K562 (cell line): ENCODE data around the gene ITGAX. TPM values are rescaled to one million over a fixed set of nuclear protein-coding genes. Genes with fewer than 3 reads are reported as not detected.

ENCODE experiments used
- ATAC-seq: fragments of 200-7000 bp; cut with Tn5 transposase; 3 replicates; pipeline ENCODE4 v1.9.1; 2020; ENCODE audit warnings: moderate library complexity
- BruUV-seq: library from RNA; stranded (reverse); fragments of 400-500 nt; replicated peaks from 2 replicates; lab custom pipeline; 2021; lab: Mats Ljungman, UMichigan
- CTCF ChIA-PET: fragments of 300-600 bp; formaldehyde crosslinking; extraction: SDS; loops from one replicate; lab custom pipeline; 2021; ENCODE audit warnings: low intra/inter-chr PET ratio; lab: Yijun Ruan, JAX
- POLR2A ChIA-PET: fragments of 300-600, 350-650 bp; sonication (Branson Sonifier 250); formaldehyde crosslinking; extraction: SDS; loops from one replicate; lab custom pipeline; 2021; ENCODE audit warnings: antibody characterized with exemption, inconsistent platforms; lab: Yijun Ruan, JAX
- DNase-seq, 4 experiments: peaks; one replicate each; pipeline versions ENCODE4 v3.0.0 to v3.0.0-alpha.2; 2011 to 2018; ENCODE audit warnings: low spot score in 3 of 4, mixed read lengths in 3 of 4; ENCODE audit errors: extremely low read depth in 1 of 4
- FAIRE-seq: peaks from 2 replicates; lab custom pipeline; 2011; peaks lifted over from hg19 to GRCh38; lab: Jason Lieb, UNC
- H2AFZ ChIP-seq: 2 replicates; pipeline ENCODE4 v1.6.0; 2011; ENCODE audit warnings: low read depth, low read length, control low read depth, inconsistent platforms
- H3K27ac ChIP-seq: fragments of 200-600 bp; 3 replicates; pipeline ENCODE4 v1.8.0; 2011; ENCODE audit warnings: low read depth, mild to moderate bottlenecking, control low read depth, inconsistent platforms, low read length, moderate library complexity, mixed read lengths; ENCODE audit errors: extremely low read depth
- H3K27me3 ChIP-seq, 2 experiments: fragments of 300-600 bp in 1 of 2; 2 replicates in 1 of 2; 3 replicates in 1 of 2; pipeline versions ENCODE4 v1.6.0 to v1.8.0; 2011; ENCODE audit warnings: inconsistent platforms in 2 of 2, low read length in 2 of 2, mild to moderate bottlenecking in 1 of 2, mixed read lengths in 1 of 2, moderate library complexity in 1 of 2; ENCODE audit not compliant: control insufficient read depth in 2 of 2, insufficient read depth in 2 of 2
- H3K36me3 ChIP-seq: fragments of 300-600 bp; 3 replicates; pipeline ENCODE4 v1.8.0; 2011; ENCODE audit warnings: mild to moderate bottlenecking, low read length, inconsistent platforms; ENCODE audit not compliant: control insufficient read depth, insufficient read depth
- H3K4me1 ChIP-seq, 2 experiments: fragments of 200-600 bp in 1 of 2; replicated peaks in 1 of 2; 2 replicates in 1 of 2; 3 replicates in 1 of 2; pipeline versions ENCODE4 v1.5.1 to v1.8.0; 2011; ENCODE audit warnings: inconsistent platforms in 2 of 2, low read length in 2 of 2, mild to moderate bottlenecking in 1 of 2, mixed read lengths in 1 of 2, moderate library complexity in 1 of 2; ENCODE audit not compliant: control insufficient read depth in 2 of 2, insufficient read depth in 2 of 2
- H3K4me2 ChIP-seq: 2 replicates; pipeline ENCODE4 v1.6.1; 2011; ENCODE audit warnings: low read length, control low read depth, inconsistent platforms, mixed read lengths; ENCODE audit not compliant: insufficient read depth
- H3K4me3 ChIP-seq: fragments of 200-600 bp; sonication (generic), shearing (Covaris generic); 2 replicates; pipeline ENCODE4 v1.5.1; 2016; ENCODE audit warnings: control low read depth, inconsistent platforms
- H3K79me2 ChIP-seq: fragments of 200-600 bp; 3 replicates; pipeline ENCODE4 v1.8.0; 2011; ENCODE audit warnings: low read length, inconsistent platforms; ENCODE audit not compliant: control insufficient read depth, insufficient read depth
- H3K9ac ChIP-seq, 2 experiments: 2 replicates each; pipeline versions ENCODE4 v1.6.0 to v1.6.1; 2011; ENCODE audit warnings: low read depth in 2 of 2, low read length in 2 of 2, control low read depth in 1 of 2, inconsistent platforms in 1 of 2, mild to moderate bottlenecking in 1 of 2, mixed read lengths in 1 of 2; ENCODE audit not compliant: insufficient read depth in 1 of 2
- H3K9me1 ChIP-seq: one replicate; pipeline ENCODE4 v1.6.0; 2011; ENCODE audit warnings: inconsistent platforms, mild to moderate bottlenecking, low read length, moderate library complexity; ENCODE audit not compliant: control insufficient read depth, insufficient read depth
- H3K9me3 ChIP-seq: replicated peaks from 2 replicates; pipeline ENCODE4 v1.5.1; 2011; ENCODE audit warnings: low read depth, low read length, inconsistent platforms; ENCODE audit not compliant: control insufficient read depth, insufficient read depth
- H4K20me1 ChIP-seq: replicated peaks from 2 replicates; pipeline ENCODE4 v1.6.1; 2011; ENCODE audit warnings: low read length, inconsistent platforms, mixed read lengths; ENCODE audit not compliant: control insufficient read depth, insufficient read depth
- KAT7 ChIP-seq: sonication (generic); formaldehyde crosslinking; IDR thresholded peaks from 2 replicates; pipeline ENCODE4 v1.8.0; 2022; ENCODE audit warnings: missing genetic modification reagents, mild to moderate bottlenecking, borderline replicate concordance
- MTF1 ChIP-seq: fragments of 250-450 bp; sonication (Bioruptor Pico); IDR thresholded peaks from 2 replicates; pipeline ENCODE4 v1.9.0; 2021; ENCODE audit warnings: moderate library complexity, mild to moderate bottlenecking, inconsistent platforms, borderline replicate concordance
- NFXL1 ChIP-seq: fragments of 450-650 bp; formaldehyde crosslinking; IDR thresholded peaks from 2 replicates; pipeline ENCODE4 v1.4.0; 2021; ENCODE audit warnings: mild to moderate bottlenecking
- PHF20 ChIP-seq: fragments of 450-650 bp; IDR thresholded peaks from 2 replicates; pipeline ENCODE4 v1.6.1; 2018; ENCODE audit not compliant: partially characterized antibody
- POU5F1 ChIP-seq: fragments of 150-350 bp; IDR thresholded peaks from 2 replicates; pipeline ENCODE4 v1.6.1; 2014; ENCODE audit warnings: borderline replicate concordance, low read length, low read depth, mild to moderate bottlenecking; ENCODE audit not compliant: partially characterized antibody
- RUNX1 ChIP-seq: sonication (generic); IDR thresholded peaks from 2 replicates; pipeline ENCODE4 v1.6.1; 2016; ENCODE audit warnings: antibody characterized with exemption, low read depth
- ZNF232 ChIP-seq: sonication (generic); formaldehyde crosslinking; IDR thresholded peaks from 2 replicates; pipeline ENCODE4 v1.8.0; 2022; ENCODE audit warnings: mild to moderate bottlenecking, missing genetic modification reagents
- WGBS: fragments of 100-300 bp; shearing (Covaris generic); methylation state at CpG from one replicate; pipeline ENCODE4 v1.1.6; 2016; ENCODE audit warnings: low coverage, mixed read lengths; ENCODE audit not compliant: insufficient coverage; ENCODE audit errors: missing lambda C conversion rate; 5-methylcytosine and 5-hydroxymethylcytosine counted together
- in situ Hi-C: fragments of 300-500 bp; cut with MboI; formaldehyde crosslinking; loops from 4 replicates; pipeline ENCODE4 v1.15.0; 2018; ENCODE audit warnings: inconsistent platforms, mixed read lengths
- intact Hi-C: fragments of 100-400 bp; cut with micrococcal nuclease; formaldehyde crosslinking; loops from 2 replicates; pipeline ENCODE4 v1.14.2; 2022
- polyA plus RNA-seq, 8 experiments: library from polyadenylated mRNA; depleted of rRNA in 4 of 8; stranded (reverse) in 5 of 8; unstranded in 3 of 8; fragments of >200 nt; fragmentation: Nextera tagmentation in 2 of 8; fragmentation: Illumina TruSeq in 1 of 8; extraction: Ambion mirVana in 2 of 8; extraction: Trizol in 1 of 8; gene quantifications; 2 replicates each; pipeline versions ENCODE4 v1.2.1 to v1.2.3, GENCODE V29; 2011 to 2014; ENCODE audit warnings: inconsistent platforms in 1 of 8, missing spikeins in 1 of 8
- total RNA-seq, 7 experiments: library from RNA; depleted of rRNA in 6 of 7; stranded (reverse); fragments of >200 nt in 6 of 7; fragmentation: Illumina TruSeq in 2 of 7; extraction: Trizol in 2 of 7; gene quantifications; 2 replicates each; pipeline versions ENCODE4 v1.2.1 to v1.2.3, GENCODE V29; 2011 to 2021; ENCODE audit warnings: low replicate concordance in 1 of 7
- TF ChIP-seq, protein P1 (sequence below), 2 experiments: fragments of 450-650 bp; IDR thresholded peaks; 2 replicates each; pipeline ENCODE4 v1.6.1; 2018; ENCODE audit warnings: mild to moderate bottlenecking in 2 of 2, low read depth in 1 of 2; ENCODE audit not compliant: partially characterized antibody in 2 of 2
- TF ChIP-seq, protein P2 (sequence below): fragments of 450-650 bp; IDR thresholded peaks from 2 replicates; pipeline ENCODE4 v1.6.1; 2014; ENCODE audit warnings: low read depth, mild to moderate bottlenecking, moderate library complexity, borderline replicate concordance
- TF ChIP-seq, protein P3 (sequence below): fragments of 250-450 bp; sonication (Bioruptor Pico); IDR thresholded peaks from 2 replicates; pipeline ENCODE4 v1.5.0; 2021; ENCODE audit warnings: mild to moderate bottlenecking, borderline replicate concordance
- TF ChIP-seq, protein P4 (sequence below), 2 experiments: fragments of 450-650 bp; conservative IDR thresholded peaks; 2 replicates each; pipeline ENCODE4 v1.6.1; 2017; ENCODE audit warnings: mild to moderate bottlenecking in 2 of 2, moderate library complexity in 2 of 2

The ITGAX gene
- total and polyA plus RNA-seq, 9 of the 15 experiments (the other 6 are each of a cell fraction or from before 2014, with no cell fraction given), result 0.03 to 0.58 (median 0.14) TPM

DNA sequence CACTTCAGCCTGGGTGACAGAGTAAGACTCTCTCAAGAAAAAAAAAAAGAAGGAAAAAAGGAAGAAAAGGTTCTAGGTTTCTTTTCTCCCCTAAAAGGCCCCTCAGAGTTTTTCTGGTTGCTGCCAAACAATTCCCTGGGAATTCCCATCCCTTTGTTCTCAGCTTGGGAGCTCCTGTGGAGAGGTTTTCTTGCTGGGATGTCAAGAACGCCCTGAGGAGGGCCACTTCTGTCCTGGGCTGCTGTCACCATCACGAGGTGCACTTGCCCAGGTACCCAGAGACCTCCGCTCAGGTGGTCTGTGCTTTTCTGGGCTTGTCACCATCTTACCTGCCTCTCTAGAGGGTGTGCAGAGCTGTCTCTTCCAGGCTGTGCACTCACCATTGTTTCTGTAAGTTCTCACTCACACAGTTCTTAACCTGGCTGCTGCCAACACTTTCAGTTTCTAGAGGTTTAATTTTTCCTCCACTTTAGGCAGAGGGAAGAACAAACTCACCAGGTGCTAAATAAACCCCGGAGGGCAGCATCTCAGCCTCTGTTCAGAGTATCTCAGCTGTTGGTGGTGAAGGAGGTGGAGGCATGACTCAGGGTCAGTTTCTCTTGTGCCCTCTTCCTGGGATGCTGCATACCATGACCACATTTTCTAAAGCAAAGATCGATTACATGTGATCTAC lies 75.5 kb downstream of the ITGAX start:
- Histone ChIP-seq H3K9me1 (no peaks in the 10 kb centered on the region), H3K27ac (no peak overlapping the region), H3K36me3 (no peaks in the 10 kb centered on the region), H4K20me1 (no peaks in the 10 kb centered on the region), H3K79me2 (no peaks in the 10 kb centered on the region), H3K9me3 (no peaks in the 10 kb centered on the region), H3K4me2 (no peak overlapping the region), H3K4me1 (peaks cover 0 to 10% of the 10 kb centered on the region in 2 experiments; a peak in 2 of 5 replicates), H3K9ac (no peak overlapping the region; a peak in 1 of 4 replicates), H2AFZ (no peak overlapping the region), H3K27me3 (peaks cover 0 to 2% of the 10 kb centered on the region in 2 experiments; a peak in 3 of 5 replicates), H3K4me3 (no peak overlapping the region)
- FAIRE-seq (no peak), DNase-seq (no peak), ATAC-seq (no peak)
- intact Hi-C loops, result no loop called here
- no TSS peak for BruUV-seq
- ChIA-PET CTCF (no interaction called here), POLR2A (no interaction called here)
- WGBS, result 6% methylated on average over 5 of the region's 5 CpGs
- in situ Hi-C loops, result loop anchor here (25.0 kb wide), 1 partner anchor 443 kb away; the partner anchor contains the start of gene HSD3B7
- TF ChIP-seq, protein P1, sequence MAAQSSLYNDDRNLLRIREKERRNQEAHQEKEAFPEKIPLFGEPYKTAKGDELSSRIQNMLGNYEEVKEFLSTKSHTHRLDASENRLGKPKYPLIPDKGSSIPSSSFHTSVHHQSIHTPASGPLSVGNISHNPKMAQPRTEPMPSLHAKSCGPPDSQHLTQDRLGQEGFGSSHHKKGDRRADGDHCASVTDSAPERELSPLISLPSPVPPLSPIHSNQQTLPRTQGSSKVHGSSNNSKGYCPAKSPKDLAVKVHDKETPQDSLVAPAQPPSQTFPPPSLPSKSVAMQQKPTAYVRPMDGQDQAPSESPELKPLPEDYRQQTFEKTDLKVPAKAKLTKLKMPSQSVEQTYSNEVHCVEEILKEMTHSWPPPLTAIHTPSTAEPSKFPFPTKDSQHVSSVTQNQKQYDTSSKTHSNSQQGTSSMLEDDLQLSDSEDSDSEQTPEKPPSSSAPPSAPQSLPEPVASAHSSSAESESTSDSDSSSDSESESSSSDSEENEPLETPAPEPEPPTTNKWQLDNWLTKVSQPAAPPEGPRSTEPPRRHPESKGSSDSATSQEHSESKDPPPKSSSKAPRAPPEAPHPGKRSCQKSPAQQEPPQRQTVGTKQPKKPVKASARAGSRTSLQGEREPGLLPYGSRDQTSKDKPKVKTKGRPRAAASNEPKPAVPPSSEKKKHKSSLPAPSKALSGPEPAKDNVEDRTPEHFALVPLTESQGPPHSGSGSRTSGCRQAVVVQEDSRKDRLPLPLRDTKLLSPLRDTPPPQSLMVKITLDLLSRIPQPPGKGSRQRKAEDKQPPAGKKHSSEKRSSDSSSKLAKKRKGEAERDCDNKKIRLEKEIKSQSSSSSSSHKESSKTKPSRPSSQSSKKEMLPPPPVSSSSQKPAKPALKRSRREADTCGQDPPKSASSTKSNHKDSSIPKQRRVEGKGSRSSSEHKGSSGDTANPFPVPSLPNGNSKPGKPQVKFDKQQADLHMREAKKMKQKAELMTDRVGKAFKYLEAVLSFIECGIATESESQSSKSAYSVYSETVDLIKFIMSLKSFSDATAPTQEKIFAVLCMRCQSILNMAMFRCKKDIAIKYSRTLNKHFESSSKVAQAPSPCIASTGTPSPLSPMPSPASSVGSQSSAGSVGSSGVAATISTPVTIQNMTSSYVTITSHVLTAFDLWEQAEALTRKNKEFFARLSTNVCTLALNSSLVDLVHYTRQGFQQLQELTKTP (IDR thresholded peaks at IDR 0.05; ENCODE audit: low read depth in 1 of 2, partially characterized antibody in 2 of 2), result no peak
- TF ChIP-seq, protein P2, sequence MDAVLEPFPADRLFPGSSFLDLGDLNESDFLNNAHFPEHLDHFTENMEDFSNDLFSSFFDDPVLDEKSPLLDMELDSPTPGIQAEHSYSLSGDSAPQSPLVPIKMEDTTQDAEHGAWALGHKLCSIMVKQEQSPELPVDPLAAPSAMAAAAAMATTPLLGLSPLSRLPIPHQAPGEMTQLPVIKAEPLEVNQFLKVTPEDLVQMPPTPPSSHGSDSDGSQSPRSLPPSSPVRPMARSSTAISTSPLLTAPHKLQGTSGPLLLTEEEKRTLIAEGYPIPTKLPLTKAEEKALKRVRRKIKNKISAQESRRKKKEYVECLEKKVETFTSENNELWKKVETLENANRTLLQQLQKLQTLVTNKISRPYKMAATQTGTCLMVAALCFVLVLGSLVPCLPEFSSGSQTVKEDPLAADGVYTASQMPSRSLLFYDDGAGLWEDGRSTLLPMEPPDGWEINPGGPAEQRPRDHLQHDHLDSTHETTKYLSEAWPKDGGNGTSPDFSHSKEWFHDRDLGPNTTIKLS, result no peak
- no peak for TF ChIP-seq ZNF232 (CRISPR knock-in tag)
- TF ChIP-seq, protein P3, sequence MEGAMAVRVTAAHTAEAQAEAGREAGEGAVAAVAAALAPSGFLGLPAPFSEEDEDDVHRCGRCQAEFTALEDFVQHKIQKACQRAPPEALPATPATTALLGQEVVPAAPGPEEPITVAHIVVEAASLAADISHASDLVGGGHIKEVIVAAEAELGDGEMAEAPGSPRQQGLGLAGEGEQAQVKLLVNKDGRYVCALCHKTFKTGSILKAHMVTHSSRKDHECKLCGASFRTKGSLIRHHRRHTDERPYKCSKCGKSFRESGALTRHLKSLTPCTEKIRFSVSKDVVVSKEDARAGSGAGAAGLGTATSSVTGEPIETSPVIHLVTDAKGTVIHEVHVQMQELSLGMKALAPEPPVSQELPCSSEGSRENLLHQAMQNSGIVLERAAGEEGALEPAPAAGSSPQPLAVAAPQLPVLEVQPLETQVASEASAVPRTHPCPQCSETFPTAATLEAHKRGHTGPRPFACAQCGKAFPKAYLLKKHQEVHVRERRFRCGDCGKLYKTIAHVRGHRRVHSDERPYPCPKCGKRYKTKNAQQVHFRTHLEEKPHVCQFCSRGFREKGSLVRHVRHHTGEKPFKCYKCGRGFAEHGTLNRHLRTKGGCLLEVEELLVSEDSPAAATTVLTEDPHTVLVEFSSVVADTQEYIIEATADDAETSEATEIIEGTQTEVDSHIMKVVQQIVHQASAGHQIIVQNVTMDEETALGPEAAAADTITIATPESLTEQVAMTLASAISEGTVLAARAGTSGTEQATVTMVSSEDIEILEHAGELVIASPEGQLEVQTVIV (CRISPR knock-in tag), result no peak
- TF ChIP-seq NFXL1 (CRISPR knock-in tag), result no peak
- TF ChIP-seq PHF20, result no peak
- no peak for TF ChIP-seq RUNX1
- TF ChIP-seq KAT7 (CRISPR knock-in tag), result no peak
- no peak for TF ChIP-seq MTF1 (CRISPR knock-in tag)
- TF ChIP-seq, protein P4, sequence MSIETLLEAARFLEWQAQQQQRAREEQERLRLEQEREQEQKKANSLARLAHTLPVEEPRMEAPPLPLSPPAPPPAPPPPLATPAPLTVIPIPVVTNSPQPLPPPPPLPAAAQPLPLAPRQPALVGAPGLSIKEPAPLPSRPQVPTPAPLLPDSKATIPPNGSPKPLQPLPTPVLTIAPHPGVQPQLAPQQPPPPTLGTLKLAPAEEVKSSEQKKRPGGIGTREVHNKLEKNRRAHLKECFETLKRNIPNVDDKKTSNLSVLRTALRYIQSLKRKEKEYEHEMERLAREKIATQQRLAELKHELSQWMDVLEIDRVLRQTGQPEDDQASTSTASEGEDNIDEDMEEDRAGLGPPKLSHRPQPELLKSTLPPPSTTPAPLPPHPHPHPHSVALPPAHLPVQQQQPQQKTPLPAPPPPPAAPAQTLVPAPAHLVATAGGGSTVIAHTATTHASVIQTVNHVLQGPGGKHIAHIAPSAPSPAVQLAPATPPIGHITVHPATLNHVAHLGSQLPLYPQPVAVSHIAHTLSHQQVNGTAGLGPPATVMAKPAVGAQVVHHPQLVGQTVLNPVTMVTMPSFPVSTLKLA (conservative IDR thresholded peaks at IDR 0.05), result no peak
- no peak for TF ChIP-seq POU5F1
